Upper lobe of left lung (tissue), 6 donors: ENCODE results near the gene SCUBE1. TPM values are rescaled to one million over a fixed set of nuclear protein-coding genes. Genes with fewer than 3 reads are reported as not detected.

Experiments
- ATAC-seq, 2 donors: fragments of 200-7000 bp; cut with Tn5 transposase; one replicate each; pipeline ENCODE4 v1.9.1; 2022; ENCODE audit warnings: mild to moderate bottlenecking in 2 of 2, moderate library complexity in 2 of 2; ENCODE audit not compliant: low FRiP score in 2 of 2
- DNase-seq, 2 donors: peaks; one replicate each; pipeline ENCODE4 v3.0.0-alpha.2; 2019 to 2020
- H3K27ac ChIP-seq, 4 donors: fragments of 200-600 bp; sonication (generic); one replicate each; pipeline ENCODE4 v1.5.1; 2016 to 2019
- H3K27me3 ChIP-seq, 4 donors: fragments of 200-600 bp; sonication (generic); one replicate each; pipeline ENCODE4 v1.5.1; 2017 to 2019
- H3K36me3 ChIP-seq, 4 donors: fragments of 200-600 bp; sonication (generic); one replicate each; pipeline ENCODE4 v1.5.1; 2016 to 2019
- H3K4me1 ChIP-seq, 4 donors: fragments of 200-600 bp; sonication (generic); one replicate each; pipeline ENCODE4 v1.5.1; 2018 to 2019
- H3K4me3 ChIP-seq, 4 donors: fragments of 200-600 bp; sonication (generic); one replicate each; pipeline ENCODE4 v1.5.1; 2017 to 2019; ENCODE audit warnings: mild to moderate bottlenecking in 2 of 4, moderate library complexity in 1 of 4
- H3K9me3 ChIP-seq, 4 donors: fragments of 200-600 bp; sonication (generic); one replicate each; pipeline ENCODE4 v1.5.1; 2018 to 2019
- EP300 ChIP-seq, 4 donors: sonication (generic); formaldehyde crosslinking; IDR thresholded peaks; one replicate each; pipeline ENCODE4 v1.5.1; 2017; ENCODE audit warnings: antibody characterized with exemption in 4 of 4, control low read depth in 2 of 4
- POLR2A ChIP-seq, 4 donors: fragments of 450-650 bp; IDR thresholded peaks; one replicate each; pipeline ENCODE4 v1.5.1; 2016 to 2017; ENCODE audit warnings: antibody characterized with exemption in 4 of 4, mild to moderate bottlenecking in 2 of 4
- POLR2AphosphoS5 ChIP-seq, 2 donors: sonication (generic); formaldehyde crosslinking; IDR thresholded peaks; one replicate each; pipeline ENCODE4 v1.5.1; 2017; ENCODE audit warnings: antibody characterized with exemption in 2 of 2
- WGBS, 2 donors: methylation state at CpG; one replicate each; pipeline ENCODE4 v1.1.5; 2017 to 2018; 5-methylcytosine and 5-hydroxymethylcytosine counted together
- total RNA-seq, 6 donors: library from RNA; depleted of rRNA in 4 of 6; stranded (reverse); fragments of >200 nt in 4 of 6; gene quantifications; one replicate each; pipeline versions ENCODE4 v1.1.0 to v1.2.1, GENCODE V29; 2016 to 2021
- TF ChIP-seq, protein P1 (sequence below), 6 experiments: fragments of 450-650 bp in 4 of 6; fragments of 200-600 bp in 2 of 6; sonication (generic) in 2 of 6; IDR thresholded peaks; one replicate each; pipeline ENCODE4 v1.5.1; 2016 to 2019; ENCODE audit warnings: antibody characterized with exemption in 6 of 6
- donor health status: DM: no; HTN: no; CAD: no; lungs with moderate emphysema.
- donor health status: DM: no; HTN: yes; CAD: no; lungs with severe emphysema.

The SCUBE1 gene
- total RNA-seq, 6 donors from 2014 or later, result 9.7 to 55.9 (median 20.8) TPM

DNA sequence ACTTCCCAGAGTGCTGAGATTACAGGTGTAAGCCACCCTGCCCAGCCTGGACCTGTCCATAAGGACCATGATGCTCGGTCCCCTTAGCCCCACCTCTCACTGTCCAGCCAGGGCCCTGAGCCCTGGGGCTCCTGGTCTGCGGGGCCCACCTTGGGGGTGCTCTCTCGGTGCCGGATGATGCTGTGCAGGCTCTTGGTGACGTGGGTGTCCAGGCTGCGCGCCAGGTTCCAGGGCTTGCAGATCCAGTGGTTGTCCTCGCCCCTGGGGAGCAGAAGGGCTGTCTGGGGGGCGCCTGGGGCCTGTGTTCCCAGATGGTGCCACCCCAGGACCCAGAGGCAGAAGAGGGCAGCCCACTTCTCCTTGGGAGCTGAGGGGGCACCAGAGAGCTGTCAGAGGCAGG is 169.6 kb downstream of the SCUBE1 start:
- TF ChIP-seq POLR2A (IDR thresholded peaks at IDR 0.05) (no peak), EP300 (IDR thresholded peaks at IDR 0.05) (no peak), POLR2AphosphoS5 (IDR thresholded peaks at IDR 0.05) (no peak)
- TF ChIP-seq, protein P1, sequence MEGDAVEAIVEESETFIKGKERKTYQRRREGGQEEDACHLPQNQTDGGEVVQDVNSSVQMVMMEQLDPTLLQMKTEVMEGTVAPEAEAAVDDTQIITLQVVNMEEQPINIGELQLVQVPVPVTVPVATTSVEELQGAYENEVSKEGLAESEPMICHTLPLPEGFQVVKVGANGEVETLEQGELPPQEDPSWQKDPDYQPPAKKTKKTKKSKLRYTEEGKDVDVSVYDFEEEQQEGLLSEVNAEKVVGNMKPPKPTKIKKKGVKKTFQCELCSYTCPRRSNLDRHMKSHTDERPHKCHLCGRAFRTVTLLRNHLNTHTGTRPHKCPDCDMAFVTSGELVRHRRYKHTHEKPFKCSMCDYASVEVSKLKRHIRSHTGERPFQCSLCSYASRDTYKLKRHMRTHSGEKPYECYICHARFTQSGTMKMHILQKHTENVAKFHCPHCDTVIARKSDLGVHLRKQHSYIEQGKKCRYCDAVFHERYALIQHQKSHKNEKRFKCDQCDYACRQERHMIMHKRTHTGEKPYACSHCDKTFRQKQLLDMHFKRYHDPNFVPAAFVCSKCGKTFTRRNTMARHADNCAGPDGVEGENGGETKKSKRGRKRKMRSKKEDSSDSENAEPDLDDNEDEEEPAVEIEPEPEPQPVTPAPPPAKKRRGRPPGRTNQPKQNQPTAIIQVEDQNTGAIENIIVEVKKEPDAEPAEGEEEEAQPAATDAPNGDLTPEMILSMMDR (IDR thresholded peaks at IDR 0.05), result no peak
- H3K4me1 ChIP-seq, result no peaks in the 10 kb centered on the region
- ATAC-seq, result no peak
- no peak overlapping the region for H3K4me3 ChIP-seq
- no peaks in the 10 kb centered on the region for H3K27me3 ChIP-seq
- H3K36me3 ChIP-seq, result peaks cover 10 to 69% (median 51%) of the 10 kb centered on the region in 4 donors
- no peak for DNase-seq
- no peak overlapping the region for H3K27ac ChIP-seq
- WGBS, 2 donors, result 92% methylated on average over 8 of the region's 9 CpGs; no CpG with 5 or more reads in 1 of the 2 donors
- no peaks in the 10 kb centered on the region for H3K9me3 ChIP-seq

DNA sequence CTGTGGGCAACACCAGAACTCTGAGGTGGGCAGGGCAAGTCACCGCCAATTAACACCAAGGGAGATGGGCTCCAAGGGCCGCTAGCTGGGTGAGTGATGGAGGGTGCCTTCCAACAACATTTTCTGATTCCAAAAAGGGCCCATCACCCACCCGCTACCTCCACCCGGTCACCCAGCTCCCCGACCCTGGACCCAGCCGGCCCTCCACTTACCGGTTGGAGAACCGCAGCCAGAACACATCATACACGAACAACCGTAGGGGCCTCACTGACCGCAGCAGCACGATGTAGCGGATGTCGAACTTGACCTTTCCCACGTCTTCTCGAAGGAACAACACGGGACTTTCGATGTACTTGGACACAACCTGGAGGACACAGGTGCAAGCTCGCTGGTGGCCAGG is 171.0 kb downstream of the SCUBE1 start:
- ATAC-seq, result no peak

DNA sequence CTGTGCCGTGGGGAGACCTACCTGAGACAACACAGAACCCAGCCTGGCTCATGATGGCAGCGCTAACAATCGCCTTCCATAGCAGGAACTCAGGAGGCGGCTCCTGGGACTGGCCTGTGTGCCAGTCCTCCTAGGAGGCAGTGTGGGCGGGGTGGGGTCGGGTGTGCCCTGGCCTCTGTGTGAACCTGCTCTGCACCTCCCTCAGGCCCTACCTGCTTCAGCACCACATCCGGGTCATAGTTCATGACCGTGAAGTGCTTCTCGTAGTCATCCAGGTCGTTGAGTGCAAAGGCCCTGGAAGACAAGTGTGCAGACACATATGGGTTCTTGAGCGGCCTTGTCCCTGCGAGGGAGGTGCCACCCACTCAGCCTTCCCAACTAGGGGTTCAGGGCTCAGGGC is 171.6 kb downstream of the SCUBE1 start:
- ATAC-seq, result no peak
- no peak overlapping the region for H3K27ac ChIP-seq
- no peak for DNase-seq
- H3K36me3 ChIP-seq, result peaks cover 10 to 75% (median 58%) of the 10 kb centered on the region in 4 donors
- no peak overlapping the region for H3K4me3 ChIP-seq
- 90 to 98% methylated on average over 5 to 12 of the region's 12 CpGs for WGBS, 2 donors
- TF ChIP-seq POLR2A (IDR thresholded peaks at IDR 0.05) (no peak), POLR2AphosphoS5 (IDR thresholded peaks at IDR 0.05) (no peak)
- TF ChIP-seq, protein P1 (IDR thresholded peaks at IDR 0.05), result no peak
- H3K27me3 ChIP-seq, result no peaks in the 10 kb centered on the region
- no peaks in the 10 kb centered on the region for H3K4me1 ChIP-seq
- no peaks in the 10 kb centered on the region for H3K9me3 ChIP-seq

More for the DNA sequence above, 171.0 kb downstream of the SCUBE1 start:
- DNase-seq, result peak in 1 of 2 donors; percentile 60
- 94% methylated on average over 19 of the region's 19 CpGs for WGBS, 2 donors
- Histone ChIP-seq H3K4me3 (no peak overlapping the region), H3K9me3 (no peaks in the 10 kb centered on the region), H3K4me1 (no peaks in the 10 kb centered on the region), H3K27ac (no peak overlapping the region), H3K27me3 (no peaks in the 10 kb centered on the region), H3K36me3 (peaks cover 10 to 74% (median 58%) of the 10 kb centered on the region in 4 donors)
- TF ChIP-seq, protein P1 (IDR thresholded peaks at IDR 0.05), result no peak
- TF ChIP-seq POLR2AphosphoS5 (IDR thresholded peaks at IDR 0.05) (no peak), POLR2A (IDR thresholded peaks at IDR 0.05) (no peak), EP300 (IDR thresholded peaks at IDR 0.05) (no peak)

DNA sequence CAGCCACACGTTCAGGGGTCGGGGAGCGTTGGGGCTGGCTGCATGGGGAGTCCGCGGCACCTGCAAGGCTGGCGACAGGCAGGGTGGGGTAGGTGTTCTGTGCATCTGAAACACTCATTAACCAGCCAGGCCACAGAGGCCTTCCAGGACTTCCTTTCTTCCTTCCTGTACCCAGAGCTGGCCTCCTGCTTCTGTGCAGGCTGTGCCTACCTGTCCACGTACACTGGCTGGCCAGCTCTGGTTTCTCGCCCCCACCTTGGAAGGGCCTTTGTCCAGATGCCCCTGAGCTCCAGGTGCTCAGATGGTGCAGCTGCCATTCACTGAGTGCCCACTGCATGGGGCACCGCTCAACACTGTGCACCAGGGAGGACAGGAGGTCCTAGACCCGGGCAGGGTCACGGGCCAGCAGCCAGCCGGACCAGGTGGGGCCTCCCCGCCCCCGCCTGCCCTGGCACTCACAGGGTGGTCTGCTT is 172.1 kb downstream of the SCUBE1 start:
- WGBS, 2 donors, result 83 to 90% methylated on average over 7 to 13 of the region's 14 CpGs
- ATAC-seq (no peak), DNase-seq (peak in 1 of 2 donors; percentile 63)
- Histone ChIP-seq H3K9me3 (no peaks in the 10 kb centered on the region), H3K27me3 (no peaks in the 10 kb centered on the region), H3K4me1 (no peaks in the 10 kb centered on the region), H3K4me3 (no peak overlapping the region), H3K36me3 (peaks cover 10 to 75% (median 56%) of the 10 kb centered on the region in 4 donors), H3K27ac (no peak overlapping the region)
- TF ChIP-seq POLR2A (IDR thresholded peaks at IDR 0.05) (no peak), EP300 (IDR thresholded peaks at IDR 0.05) (no peak), POLR2AphosphoS5 (IDR thresholded peaks at IDR 0.05) (no peak)
- TF ChIP-seq, protein P1 (IDR thresholded peaks at IDR 0.05), result no peak

DNA sequence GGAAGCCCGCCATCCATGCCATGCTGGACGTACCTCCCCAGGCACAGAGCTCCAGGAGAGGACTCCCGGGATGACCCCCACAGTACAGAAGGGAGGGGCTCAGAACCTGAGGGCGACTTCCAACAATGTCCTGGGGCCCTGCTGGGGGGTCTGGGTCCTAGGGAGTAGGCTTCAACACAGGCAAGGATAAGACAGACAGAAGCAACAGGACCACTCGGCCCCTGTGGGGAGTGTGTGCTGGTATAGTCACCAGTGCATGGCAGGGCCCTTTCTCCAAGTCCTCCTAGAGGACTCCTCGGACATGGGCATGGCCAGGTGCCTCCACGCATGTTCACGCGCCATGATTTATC is 173.1 kb downstream of the SCUBE1 start:
- TF ChIP-seq EP300 (IDR thresholded peaks at IDR 0.05) (no peak), POLR2A (IDR thresholded peaks at IDR 0.05) (no peak), POLR2AphosphoS5 (IDR thresholded peaks at IDR 0.05) (no peak)
- TF ChIP-seq, protein P1 (IDR thresholded peaks at IDR 0.05), result no peak
- no peaks in the 10 kb centered on the region for H3K27me3 ChIP-seq
- ATAC-seq (no peak), DNase-seq (no peak)
- peaks cover 10 to 71% (median 51%) of the 10 kb centered on the region in 4 donors for H3K36me3 ChIP-seq
- H3K4me1 ChIP-seq, result peaks cover 0 to 1% (median 0%) of the 10 kb centered on the region in 4 donors
- no peaks in the 10 kb centered on the region for H3K9me3 ChIP-seq
- WGBS, 2 donors, result 93 to 98% methylated on average over 6 to 9 of the region's 9 CpGs
- H3K27ac ChIP-seq, result no peak overlapping the region
- no peak overlapping the region for H3K4me3 ChIP-seq
